Pancreas (tissue), 10 donors: Measurements from ENCODE around the gene PAK1. TPM values are rescaled to one million over a fixed set of nuclear protein-coding genes. Genes with fewer than 3 reads are reported as not detected.

Source experiments
- ATAC-seq, 4 donors: fragments of 200-7000 bp; cut with Tn5 transposase; one replicate each; pipeline versions ENCODE4 v1.8.0 to v1.9.1; 2020; ENCODE audit warnings: mild to moderate bottlenecking in 4 of 4, moderate library complexity in 4 of 4
- DNase-seq, 6 donors: peaks; one replicate each; pipeline ENCODE4 v3.0.0-alpha.2; 2020
- FAIRE-seq: peaks from 2 replicates; lab custom pipeline; 2012; peaks lifted over from hg19 to GRCh38; lab: Jason Lieb, UNC
- H3K27ac ChIP-seq, 4 donors: fragments of 200-600 bp; sonication (generic); 1 replicate in 3 of 4; 2 replicates in 1 of 4; pipeline versions ENCODE4 v1.5.0 to v1.8.0; 2020
- H3K27me3 ChIP-seq, 4 donors: fragments of 200-600 bp; one replicate each; pipeline ENCODE4 v1.8.0; 2021
- H3K36me3 ChIP-seq, 3 donors: fragments of 200-600 bp; sonication (generic) in 1 of 3; one replicate each; pipeline versions ENCODE4 v1.5.0 to v1.8.0; 2020 to 2021
- H3K4me1 ChIP-seq, 3 donors: fragments of 200-600 bp; one replicate each; pipeline ENCODE4 v1.8.0; 2021
- H3K4me3 ChIP-seq, 4 donors: fragments of 200-600 bp; sonication (generic) in 2 of 4; one replicate each; pipeline versions ENCODE4 v1.5.0 to v1.8.0; 2020 to 2021
- H3K9me3 ChIP-seq, 4 donors: fragments of 200-600 bp; one replicate each; pipeline ENCODE4 v1.8.0; 2021
- CTCF ChIP-seq, 4 donors: fragments of 200-600 bp; sonication (generic) in 3 of 4; IDR thresholded peaks; one replicate each; pipeline versions ENCODE4 v1.5.0 to v1.8.0; 2021; ENCODE audit warnings: antibody characterized with exemption in 4 of 4
- WGBS, 2 donors: extraction: QIAGEN DNeasy Blood & Tissue Kit; methylation state at CpG; one replicate each; pipeline ENCODE4 v1.1.7; 2013; 5-methylcytosine and 5-hydroxymethylcytosine counted together
- intact Hi-C, 3 donors: fragments of 100-400 bp; cut with DNase I; formaldehyde crosslinking; loops; one replicate each; pipeline versions ENCODE4 v1.11.1 to v1.14.2; 2022
- polyA plus RNA-seq, 2 donors: library from polyadenylated mRNA; stranded (reverse); fragments of 200-250 nt; gene quantifications; one replicate each; pipeline ENCODE4 v1.2.3, GENCODE V29; 2013
- total RNA-seq, 6 donors: library from RNA; stranded (reverse); fragmentation: NEBNext Ultra II Directional in 4 of 6; extraction: Animal tissue kit (Norgen Biotek cat#: 25700) in 4 of 6; gene quantifications; one replicate each; pipeline versions ENCODE4 v1.2.1 to v1.2.4, GENCODE V29; 2021 to 2023
- donor health status: healthy with polysubstance abuse.
- donor health status: DM: no; HTN: no; CAD: no; lungs with moderate emphysema.
- donor health status: DM: no; HTN: no; CAD: no.
- donor health status: control.
- donor health status: control.
- donor health status: Bipolar disorder and iron deficiency.
- donor health status: DM: yes; HTN: yes; CAD: no.
- donor health status: DM: no; HTN: no; CAD: no.
- donor health status: DM: no; HTN: no; CAD: no.
- donor health status: DM: yes; HTN: yes; CAD: no.

The PAK1 gene
- total and polyA plus RNA-seq, 8 donors = 9.0 to 40.0 (median 20.7) TPM

- H3K9me3 ChIP-seq = no peaks in the 10 kb centered on the region
- H3K4me1 ChIP-seq = peaks cover 17 to 23% (median 22%) of the 10 kb centered on the region in 3 donors
- DNase-seq (no peak), FAIRE-seq (no peak), ATAC-seq (no peak)
- no peak overlapping the region for H3K27ac ChIP-seq
- H3K36me3 ChIP-seq = no peaks in the 10 kb centered on the region
- intact Hi-C loops = no loop called here
- no peak overlapping the region for H3K4me3 ChIP-seq
- no peak for TF ChIP-seq CTCF (IDR thresholded peaks at IDR 0.05)
- no peaks in the 10 kb centered on the region for H3K27me3 ChIP-seq
These were observed 33.2 kb downstream of the PAK1 start for GRCh38 chr11:77440678-77441077.

GRCh38 chr11:77438487-77438886 lies 35.4 kb downstream of the PAK1 start:
- no peaks in the 10 kb centered on the region for H3K36me3 ChIP-seq
- FAIRE-seq = no peak
- TF ChIP-seq CTCF (IDR thresholded peaks at IDR 0.05) = no peak
- H3K9me3 ChIP-seq = no peaks in the 10 kb centered on the region
- H3K27ac ChIP-seq = no peak overlapping the region
- H3K27me3 ChIP-seq = no peaks in the 10 kb centered on the region
- H3K4me3 ChIP-seq = no peak overlapping the region
- ATAC-seq = no peak
- intact Hi-C loops = no loop called here
- H3K4me1 ChIP-seq = peaks cover 14 to 17% (median 15%) of the 10 kb centered on the region in 3 donors
- DNase-seq = no peak
- 90 to 91% methylated on average over 2 of the region's 2 CpGs for WGBS, 2 donors

- WGBS, 2 donors = 11 to 16% methylated on average over 1 of the region's 1 CpG
- peak in 1 of 4 donors; percentile 26 for ATAC-seq
- no peak for FAIRE-seq
These were observed 36.9 kb downstream of the PAK1 start for GRCh38 chr11:77436969-77437368.

GRCh38 chr11:77436506-77436905 lies 37.4 kb downstream of the PAK1 start:
- ATAC-seq = peak; percentile 35 to 59 (median 49)
- WGBS, 2 donors = 7 to 9% methylated on average over 1 of the region's 1 CpG
- no peak for FAIRE-seq

More at GRCh38 chr11:77436969-77437368, 36.9 kb downstream of the PAK1 start:
- H3K9me3 ChIP-seq = no peaks in the 10 kb centered on the region
- H3K4me1 ChIP-seq = peaks cover 14 to 17% (median 15%) of the 10 kb centered on the region in 3 donors
- intact Hi-C loops = no loop called here
- H3K27me3 ChIP-seq = no peaks in the 10 kb centered on the region
- no peak for DNase-seq
- no peak overlapping the region for H3K27ac ChIP-seq
- H3K36me3 ChIP-seq = no peaks in the 10 kb centered on the region
- no peak overlapping the region for H3K4me3 ChIP-seq
- no peak for TF ChIP-seq CTCF (IDR thresholded peaks at IDR 0.05)

More at GRCh38 chr11:77436506-77436905, 37.4 kb downstream of the PAK1 start:
- no peaks in the 10 kb centered on the region for H3K27me3 ChIP-seq
- TF ChIP-seq CTCF (IDR thresholded peaks at IDR 0.05) = no peak
- no peak overlapping the region for H3K27ac ChIP-seq
- H3K36me3 ChIP-seq = no peaks in the 10 kb centered on the region
- intact Hi-C loops = no loop called here
- H3K9me3 ChIP-seq = no peaks in the 10 kb centered on the region
- no peak overlapping the region for H3K4me3 ChIP-seq
- H3K4me1 ChIP-seq = peaks cover 14 to 17% (median 15%) of the 10 kb centered on the region in 3 donors
- no peak for DNase-seq
